ENCODE results near the gene ASB15. TPM values are rescaled to one million over a fixed set of nuclear protein-coding genes. Genes with fewer than 3 reads are reported as not detected.

Gene ASB15
- total RNA-seq, 6 experiments from 2014 or later, result not detected

Other genes with a start within 250 kb of the ASB15 start
- under 1 TPM in 3 of 6 experiments, not detected in 3; 0.05 to 0.19 (median 0.12) TPM for gene IQUB, start 67.2 kb upstream of the ASB15 start, total RNA-seq (2021; fragmentation: NEBNext Ultra II Directional; extraction: Animal tissue kit (Norgen Biotek cat#: 25700))
- 10 to 100 TPM; 46.1 to 52.7 (median 49.7) TPM for gene NDUFA5, start 44.0 kb upstream of the ASB15 start, total RNA-seq (2021; fragmentation: NEBNext Ultra II Directional; extraction: Animal tissue kit (Norgen Biotek cat#: 25700))
- gene LMOD2, start 54.0 kb downstream of the ASB15 start, total RNA-seq (2021; fragmentation: NEBNext Ultra II Directional; extraction: Animal tissue kit (Norgen Biotek cat#: 25700)), result not detected
- 10 to 100 TPM; 22.7 to 27.6 (median 26.5) TPM for gene WASL, start 147.2 kb downstream of the ASB15 start, total RNA-seq (2021; fragmentation: NEBNext Ultra II Directional; extraction: Animal tissue kit (Norgen Biotek cat#: 25700))
- gene HYAL4, start 243.3 kb downstream of the ASB15 start, total RNA-seq (2021; fragmentation: NEBNext Ultra II Directional; extraction: Animal tissue kit (Norgen Biotek cat#: 25700)), result not detected

Data from HFFc6 (cell line).